RWPE2 (cell line): ENCODE data around the gene ANO3.
A peak's percentile ranks its signal among the peaks of the same experiment; 100 is the strongest.
"Not testable (repeated sequence)": the region's sequence is repeated elsewhere in the genome, so short reads cannot be mapped to it uniquely, and the experiment has no call there.

ENCODE experiments used
- ATAC-seq: fragments of 200-7000 bp; cut with Tn5 transposase; 3 replicates; pipeline ENCODE4 v1.9.1; 2021; ENCODE audit warnings: low read depth
- DNase-seq: peaks from one replicate; pipeline ENCODE4 v3.0.0-alpha.2; 2020; ENCODE audit warnings: low spot score
- H3K27ac ChIP-seq: fragments of 450-650 bp; 2 replicates; pipeline ENCODE4 v1.5.1; 2017; ENCODE audit warnings: mild to moderate bottlenecking; ENCODE audit not compliant: poor library complexity, severe bottlenecking
- H3K27me3 ChIP-seq: fragments of 250-450 bp; sonication (Bioruptor Pico); 2 replicates; pipeline ENCODE4 v1.5.1; 2021; ENCODE audit warnings: mild to moderate bottlenecking, moderate library complexity; ENCODE audit not compliant: insufficient read depth, poor library complexity, severe bottlenecking
- H3K36me3 ChIP-seq: fragments of 250-450 bp; sonication (Bioruptor Pico); 2 replicates; pipeline ENCODE4 v1.5.1; 2020; ENCODE audit warnings: low read depth, mild to moderate bottlenecking, moderate library complexity
- H3K4me1 ChIP-seq: fragments of 250-450 bp; sonication (Bioruptor Pico); 2 replicates; pipeline ENCODE4 v1.5.1; 2021; ENCODE audit warnings: mild to moderate bottlenecking, moderate library complexity; ENCODE audit not compliant: insufficient read depth, poor library complexity, severe bottlenecking
- H3K4me3 ChIP-seq: fragments of 250-450 bp; sonication (Bioruptor Pico); 2 replicates; pipeline ENCODE4 v1.5.1; 2021; ENCODE audit warnings: mild to moderate bottlenecking, moderate library complexity; ENCODE audit not compliant: severe bottlenecking
- H3K9me3 ChIP-seq: fragments of 250-450 bp; sonication (Bioruptor Pico); 2 replicates; pipeline ENCODE4 v1.5.1; 2021; ENCODE audit warnings: mild to moderate bottlenecking, moderate library complexity; ENCODE audit not compliant: severe bottlenecking
- TF ChIP-seq, protein P1 (sequence below): fragments of 450-650 bp; IDR thresholded peaks from one replicate; pipeline ENCODE4 v1.5.1; 2017; ENCODE audit warnings: mild to moderate bottlenecking, moderate library complexity; ENCODE audit not compliant: poor library complexity, severe bottlenecking

ANO3 gene

DNA sequence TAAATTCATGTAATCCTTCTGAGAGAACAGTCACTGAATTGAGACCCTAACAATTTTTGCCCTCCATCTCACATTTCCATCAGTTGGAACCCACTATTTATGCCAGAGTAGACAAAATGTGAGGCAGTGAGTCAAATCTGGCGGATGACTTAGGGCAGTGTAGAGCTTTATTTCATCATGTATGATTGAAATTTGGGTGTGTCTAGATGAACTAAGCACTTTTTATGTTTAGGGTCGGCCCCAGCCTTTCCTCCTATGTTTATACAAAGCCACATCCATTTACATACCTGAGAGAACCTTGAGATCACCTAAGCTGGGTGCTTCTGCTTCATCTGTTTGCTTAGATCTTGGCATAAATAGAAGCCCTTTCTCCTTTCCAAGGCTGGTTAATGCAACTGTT, 255.1 kb downstream of the ANO3 start:
- ATAC-seq: peak; percentile 37; the same call in 2 of the 3 replicates
- no peaks in the 10 kb centered on the region for H3K9me3 ChIP-seq
- TF ChIP-seq, protein P1, sequence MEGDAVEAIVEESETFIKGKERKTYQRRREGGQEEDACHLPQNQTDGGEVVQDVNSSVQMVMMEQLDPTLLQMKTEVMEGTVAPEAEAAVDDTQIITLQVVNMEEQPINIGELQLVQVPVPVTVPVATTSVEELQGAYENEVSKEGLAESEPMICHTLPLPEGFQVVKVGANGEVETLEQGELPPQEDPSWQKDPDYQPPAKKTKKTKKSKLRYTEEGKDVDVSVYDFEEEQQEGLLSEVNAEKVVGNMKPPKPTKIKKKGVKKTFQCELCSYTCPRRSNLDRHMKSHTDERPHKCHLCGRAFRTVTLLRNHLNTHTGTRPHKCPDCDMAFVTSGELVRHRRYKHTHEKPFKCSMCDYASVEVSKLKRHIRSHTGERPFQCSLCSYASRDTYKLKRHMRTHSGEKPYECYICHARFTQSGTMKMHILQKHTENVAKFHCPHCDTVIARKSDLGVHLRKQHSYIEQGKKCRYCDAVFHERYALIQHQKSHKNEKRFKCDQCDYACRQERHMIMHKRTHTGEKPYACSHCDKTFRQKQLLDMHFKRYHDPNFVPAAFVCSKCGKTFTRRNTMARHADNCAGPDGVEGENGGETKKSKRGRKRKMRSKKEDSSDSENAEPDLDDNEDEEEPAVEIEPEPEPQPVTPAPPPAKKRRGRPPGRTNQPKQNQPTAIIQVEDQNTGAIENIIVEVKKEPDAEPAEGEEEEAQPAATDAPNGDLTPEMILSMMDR: no peak

DNA sequence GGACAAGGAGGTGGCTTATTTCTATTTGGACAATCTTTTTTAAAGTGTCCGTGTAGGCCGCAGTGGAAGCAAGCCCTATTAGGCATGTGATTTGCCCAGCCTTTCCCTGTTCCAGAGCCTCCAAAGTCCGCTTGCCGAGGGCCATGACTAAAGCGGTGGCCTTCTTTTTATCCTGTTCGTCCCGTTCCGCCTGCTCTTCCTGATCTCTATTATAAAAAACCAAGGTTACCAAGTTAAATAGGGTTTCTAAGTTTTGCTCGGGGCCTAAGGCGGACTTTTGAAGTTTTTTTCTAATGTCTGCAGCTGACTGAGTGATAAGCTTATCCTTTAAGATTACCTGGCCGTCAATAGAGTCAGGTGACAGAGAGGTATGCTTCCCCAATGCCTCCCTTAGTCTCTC, 261.8 kb downstream of the ANO3 start:
- H3K27me3 ChIP-seq: no peaks in the 10 kb centered on the region
- no peak overlapping the region for H3K27ac ChIP-seq
- H3K9me3 ChIP-seq: no peaks in the 10 kb centered on the region
- ATAC-seq: no peak
- H3K4me3 ChIP-seq: no peak overlapping the region
- H3K36me3 ChIP-seq: no peaks in the 10 kb centered on the region
- no peaks in the 10 kb centered on the region for H3K4me1 ChIP-seq
- DNase-seq: no peak
- TF ChIP-seq, protein P1: no peak

More for the DNA sequence above, 255.1 kb downstream of the ANO3 start:
- no peaks in the 10 kb centered on the region for H3K27me3 ChIP-seq
- no peak overlapping the region for H3K27ac ChIP-seq
- H3K4me3 ChIP-seq: no peak overlapping the region
- H3K4me1 ChIP-seq: peaks cover 21% of the 10 kb centered on the region
- H3K36me3 ChIP-seq: no peaks in the 10 kb centered on the region
- no peak for DNase-seq

DNA sequence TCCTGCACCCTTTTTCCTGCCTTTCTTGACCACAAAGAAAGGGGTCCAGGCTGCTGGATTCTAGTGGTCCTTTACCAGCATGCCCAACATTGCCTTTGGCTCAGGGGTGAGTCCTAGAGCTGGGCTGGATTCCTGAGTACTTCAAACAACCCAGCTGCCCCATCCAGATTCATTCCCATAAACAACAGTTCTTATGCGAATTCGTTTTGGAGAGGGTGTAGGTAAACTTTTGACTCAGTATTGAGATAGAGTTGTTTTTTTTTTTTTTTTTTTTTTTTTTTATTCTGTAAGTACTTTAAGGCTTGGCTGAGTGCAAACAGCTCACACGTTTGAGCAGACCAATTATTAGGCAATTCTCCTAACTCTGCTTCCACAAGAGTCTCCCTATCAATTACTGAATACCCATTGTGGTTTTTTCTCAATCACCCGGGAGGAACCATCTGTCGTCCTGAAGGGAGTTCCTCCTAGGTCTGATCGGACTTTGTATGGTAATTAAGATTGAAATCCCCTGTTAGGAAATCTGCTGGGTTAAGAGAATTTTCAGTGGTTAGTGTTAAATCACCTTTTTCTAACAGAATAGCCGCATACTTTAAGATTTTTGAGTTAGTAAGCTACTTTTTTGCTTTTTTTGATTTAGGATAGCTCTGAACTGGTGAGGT, 263.4 kb downstream of the ANO3 start:
- not testable (repeated sequence) for H3K9me3 ChIP-seq, H3K4me1 ChIP-seq, DNase-seq, H3K4me3 ChIP-seq, H3K27me3 ChIP-seq, ATAC-seq, H3K27ac ChIP-seq, H3K36me3 ChIP-seq

DNA sequence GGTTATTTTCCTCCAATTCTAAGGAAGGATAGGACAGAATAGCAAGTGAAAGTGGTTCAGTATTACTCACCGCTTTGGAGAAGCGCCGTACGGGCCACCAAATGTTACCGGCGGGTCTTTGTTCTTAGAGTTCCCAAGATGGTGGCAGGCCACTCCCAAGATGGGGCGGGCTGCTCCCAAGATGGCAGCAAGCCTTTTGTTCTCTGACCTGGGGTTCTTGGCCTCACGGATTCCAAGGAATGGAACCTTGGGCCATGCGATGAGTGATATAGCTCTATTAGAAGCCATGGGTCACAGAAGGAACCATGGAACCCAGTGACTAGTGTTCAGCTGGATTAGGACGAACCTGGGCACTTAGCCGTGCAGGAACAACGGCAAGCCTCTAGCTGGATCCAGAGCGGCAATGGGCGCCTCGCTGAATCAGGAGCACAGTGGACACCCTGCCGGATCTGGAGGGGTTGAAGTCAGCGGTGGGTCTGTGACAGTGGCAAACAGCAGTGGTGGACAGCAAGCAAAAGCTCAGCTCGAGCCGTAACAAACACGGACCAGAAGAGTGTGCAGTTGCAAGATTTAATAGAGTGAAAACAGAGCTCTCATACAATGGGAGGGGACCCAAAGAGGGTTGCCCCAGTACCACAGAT, 265.2 kb downstream of the ANO3 start:
- H3K9me3 ChIP-seq, H3K36me3 ChIP-seq, H3K4me1 ChIP-seq, ATAC-seq, H3K4me3 ChIP-seq, H3K27ac ChIP-seq, DNase-seq, H3K27me3 ChIP-seq: not testable (repeated sequence)

DNA sequence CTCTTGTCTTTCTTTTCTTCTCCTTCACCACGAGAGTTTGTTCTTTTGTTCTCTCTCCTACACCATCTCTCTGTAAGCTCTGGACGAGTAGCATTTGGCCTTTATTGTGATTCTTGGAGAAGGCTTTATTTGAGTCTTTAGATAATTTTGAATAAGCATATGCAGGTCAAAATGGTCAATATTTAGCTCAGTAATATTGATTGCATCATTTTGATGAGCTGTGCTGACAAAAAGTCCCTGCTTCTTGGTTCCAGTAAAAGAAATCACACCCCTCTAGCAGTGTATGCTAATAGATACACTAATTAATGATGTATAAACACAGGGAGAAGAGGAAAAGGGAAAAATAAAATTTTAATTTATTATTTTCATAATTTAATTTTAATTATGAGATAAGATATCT, 266.0 kb downstream of the ANO3 start:
- Histone ChIP-seq H3K27me3 (no peaks in the 10 kb centered on the region), H3K9me3 (no peaks in the 10 kb centered on the region), H3K4me1 (peaks cover 4% of the 10 kb centered on the region), H3K36me3 (no peaks in the 10 kb centered on the region), H3K27ac (no peak overlapping the region), H3K4me3 (no peak overlapping the region)
- DNase-seq (no peak), ATAC-seq (no peak)
- TF ChIP-seq, protein P1: no peak

DNA sequence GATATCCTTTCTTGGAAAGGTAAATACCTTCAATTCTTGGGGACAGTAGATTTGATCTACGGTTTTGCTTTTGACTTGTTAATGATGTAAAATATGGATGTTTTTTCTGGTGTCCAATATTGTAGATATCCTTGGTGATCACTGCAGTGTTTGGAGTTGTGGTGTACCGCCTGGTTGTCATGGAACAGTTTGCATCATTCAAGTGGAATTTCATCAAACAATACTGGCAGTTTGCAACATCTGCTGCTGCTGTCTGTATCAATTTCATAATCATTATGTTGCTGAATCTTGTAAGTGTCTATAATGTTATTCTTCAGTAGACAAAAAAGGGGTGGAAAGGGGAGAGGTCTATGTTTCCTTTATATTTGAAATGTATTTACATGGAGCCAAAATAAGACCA, 267.5 kb downstream of the ANO3 start:
- TF ChIP-seq, protein P1: no peak
- no peaks in the 10 kb centered on the region for H3K36me3 ChIP-seq
- no peak overlapping the region for H3K4me3 ChIP-seq
- H3K27ac ChIP-seq: no peak overlapping the region
- H3K27me3 ChIP-seq: no peaks in the 10 kb centered on the region
- no peaks in the 10 kb centered on the region for H3K9me3 ChIP-seq
- H3K4me1 ChIP-seq: peaks cover 4% of the 10 kb centered on the region
- ATAC-seq (peak; percentile 73), DNase-seq (no peak)
